GM06990 (cell line): ENCODE data around the gene LCNL1.

Experiments used
- DNase-seq: peaks from one replicate; pipeline ENCODE4 v3.0.0-alpha.2; 2011; ENCODE audit not compliant: insufficient read length; ENCODE audit errors: extremely low read depth
- H3K27me3 ChIP-seq: replicated peaks from 2 replicates; pipeline ENCODE4 v1.6.0; 2011; ENCODE audit warnings: low read length; ENCODE audit not compliant: control insufficient read depth, insufficient read depth
- H3K36me3 ChIP-seq: 2 replicates; pipeline ENCODE4 v1.5.1; 2011; ENCODE audit warnings: low read length; ENCODE audit not compliant: control insufficient read depth, insufficient read depth
- H3K4me3 ChIP-seq: replicated peaks from 2 replicates; pipeline ENCODE4 v1.5.1; 2011; ENCODE audit warnings: low read depth, mild to moderate bottlenecking, control low read depth, low read length
- CTCF ChIP-seq: IDR thresholded peaks from 2 replicates; pipeline ENCODE4 v1.5.1; 2011; ENCODE audit warnings: low read length, control low read depth, mild to moderate bottlenecking, inconsistent platforms; ENCODE audit not compliant: insufficient read depth, poor library complexity, severe bottlenecking

The LCNL1 gene

GRCh38 chr9:136961279-136962065 lies 21.3 kb upstream of the LCNL1 start:
- Histone ChIP-seq H3K4me3 (no peak overlapping the region), H3K27me3 (no peaks in the 10 kb centered on the region; the same call in 1 of the 2 replicates)
- DNase-seq, result no peak

GRCh38 chr9:136962163-136962562 lies 20.6 kb upstream of the LCNL1 start:
- TF ChIP-seq CTCF, result no peak
- Histone ChIP-seq H3K4me3 (no peak overlapping the region), H3K36me3 (no peaks in the 10 kb centered on the region), H3K27me3 (no peaks in the 10 kb centered on the region; the same call in 1 of the 2 replicates)
- no peak for DNase-seq

More at GRCh38 chr9:136961279-136962065, 21.3 kb upstream of the LCNL1 start:
- no peaks in the 10 kb centered on the region for H3K36me3 ChIP-seq
- TF ChIP-seq CTCF, result no peak

GRCh38 chr9:136962701-136963248 lies 20.0 kb upstream of the LCNL1 start:
- no peak for TF ChIP-seq CTCF
- Histone ChIP-seq H3K36me3 (no peaks in the 10 kb centered on the region), H3K27me3 (no peaks in the 10 kb centered on the region; the same call in 1 of the 2 replicates), H3K4me3 (no peak overlapping the region)
- DNase-seq, result no peak

GRCh38 chr9:136963341-136963740 lies 19.5 kb upstream of the LCNL1 start:
- no peak overlapping the region for H3K4me3 ChIP-seq
- H3K36me3 ChIP-seq, result no peaks in the 10 kb centered on the region
- TF ChIP-seq CTCF, result no peak
- H3K27me3 ChIP-seq, result no peaks in the 10 kb centered on the region; the same call in 1 of the 2 replicates
- no peak for DNase-seq

GRCh38 chr9:136963751-136964150 lies 19.0 kb upstream of the LCNL1 start:
- H3K27me3 ChIP-seq, result no peaks in the 10 kb centered on the region; the same call in 1 of the 2 replicates
- H3K4me3 ChIP-seq, result no peak overlapping the region
- H3K36me3 ChIP-seq, result no peaks in the 10 kb centered on the region
- TF ChIP-seq CTCF, result no peak
- no peak for DNase-seq
